ENCODE data around the gene SMIM5. TPM values are rescaled to one million over a fixed set of nuclear protein-coding genes. Genes with fewer than 3 reads are reported as not detected.

SMIM5 gene
- total and polyA plus RNA-seq, 2 of the 13 experiments (the other 11 are each of a cell fraction or from before 2014, with no cell fraction given) = not detected

GRCh38 chr17:75666959-75667790, 33.9 kb downstream of the SMIM5 start, which contains the start of the genes RECQL5 and SAP30BP (continued):
- peak; percentile 77 for TF ChIP-seq ETV5 (CRISPR knock-in tag; IDR thresholded peaks at IDR 0.05; ENCODE audit: borderline replicate concordance)
- TF ChIP-seq SRSF4 (IDR thresholded peaks at IDR 0.05; ENCODE audit: low read depth, low read length, poor library complexity, severe bottlenecking) = no peak
- no peak; the same call in 1 of the 2 replicates for TF ChIP-seq TFAP4 (IDR thresholded peaks at IDR 0.05; ENCODE audit: borderline replicate concordance, low read depth)
- TF ChIP-seq GATAD1 (CRISPR knock-in tag; IDR thresholded peaks at IDR 0.05) = peak; percentile 100
- no peak for TF ChIP-seq ATRX (CRISPR knock-in tag; IDR thresholded peaks at IDR 0.05; ENCODE audit: borderline replicate concordance)
- no peak for TF ChIP-seq TMF1 (CRISPR knock-in tag; IDR thresholded peaks at IDR 0.05; ENCODE audit: low read depth)
- TF ChIP-seq SP2 (CRISPR knock-in tag; IDR thresholded peaks at IDR 0.05) = peak; percentile 91
- no peak for TF ChIP-seq SMARCC2 (IDR thresholded peaks at IDR 0.05)
- no peak for TF ChIP-seq ZNF138 (CRISPR knock-in tag; IDR thresholded peaks at IDR 0.05; ENCODE audit: low read depth)
- TF ChIP-seq TBX3 (IDR thresholded peaks at IDR 0.05; ENCODE audit: borderline replicate concordance) = 0 out of 2 replicates have a peak, but pooled peaks have one; percentile 10
- no peak for TF ChIP-seq CERS6 (CRISPR knock-in tag; IDR thresholded peaks at IDR 0.05)
- TF ChIP-seq PRDM15 (CRISPR knock-in tag; IDR thresholded peaks at IDR 0.05) = no peak
- TF ChIP-seq ZBTB1 (CRISPR knock-in tag; IDR thresholded peaks at IDR 0.05; ENCODE audit: borderline replicate concordance) = no peak
- no peak for TF ChIP-seq ETS1 (CRISPR knock-in tag; IDR thresholded peaks at IDR 0.05)
- TF ChIP-seq JUND (CRISPR knock-in tag; IDR thresholded peaks at IDR 0.05) = peak; percentile 71; the same call in 1 of the 2 replicates
- no peak for TF ChIP-seq DNMT1 (CRISPR knock-in tag; IDR thresholded peaks at IDR 0.05)
- no peak; the same call in 1 of the 2 replicates for TF ChIP-seq FOXP4 (CRISPR knock-in tag; IDR thresholded peaks at IDR 0.05)
- TF ChIP-seq HHEX (CRISPR knock-in tag; IDR thresholded peaks at IDR 0.05) = no peak
- peak; percentile 36; the same call in 1 of the 2 replicates for TF ChIP-seq RNF2 (conservative IDR thresholded peaks at IDR 0.05; ENCODE audit: low read depth)
- TF ChIP-seq ZNF431 (CRISPR knock-in tag; IDR thresholded peaks at IDR 0.05; ENCODE audit: borderline replicate concordance, low read depth) = no peak
- TF ChIP-seq ZNF879 (CRISPR knock-in tag; IDR thresholded peaks at IDR 0.05) = no peak

All from HepG2 (cell line).